Right cardiac atrium (tissue), 5 donors: ENCODE data around the gene FRMPD2. TPM values are rescaled to one million over a fixed set of nuclear protein-coding genes. Genes with fewer than 3 reads are reported as not detected.
"Not testable (repeated sequence)": the region's sequence is repeated elsewhere in the genome, so short reads cannot be mapped to it uniquely, and the experiment has no call there.

Source experiments
- ATAC-seq, 2 donors: fragments of 200-7000 bp; cut with Tn5 transposase; one replicate each; pipeline versions ENCODE4 v1.8.0 to v1.9.1; 2020; ENCODE audit warnings: moderate library complexity in 2 of 2, mild to moderate bottlenecking in 1 of 2
- DNase-seq, 3 donors: peaks; one replicate each; pipeline ENCODE4 v3.0.0-alpha.2; 2020
- H3K27ac ChIP-seq: one replicate; pipeline ENCODE4 v1.5.1; 2013; ENCODE audit warnings: mild to moderate bottlenecking, low read length, control low read depth, moderate library complexity
- H3K27me3 ChIP-seq: one replicate; pipeline ENCODE4 v1.6.1; 2013; ENCODE audit not compliant: control insufficient read depth, insufficient read depth
- H3K4me1 ChIP-seq: one replicate; pipeline ENCODE4 v1.6.1; 2013; ENCODE audit warnings: low read length; ENCODE audit not compliant: control insufficient read depth, insufficient read depth
- H3K4me3 ChIP-seq: one replicate; pipeline ENCODE4 v1.5.1; 2013; ENCODE audit warnings: low read length, control low read depth
- H3K9me3 ChIP-seq: one replicate; pipeline ENCODE4 v1.6.1; 2013; ENCODE audit warnings: low read length; ENCODE audit not compliant: control insufficient read depth
- WGBS: extraction: QIAGEN DNeasy Blood & Tissue Kit; methylation state at CpG from one replicate; pipeline ENCODE4 v1.1.7; 2013; 5-methylcytosine and 5-hydroxymethylcytosine counted together
- intact Hi-C, 4 donors: fragments of 100-400 bp; cut with DNase I; formaldehyde crosslinking; loops; one replicate each; pipeline versions ENCODE4 v1.11.0 to v1.14.0; 2022 to 2023
- polyA plus RNA-seq: library from polyadenylated mRNA; stranded (reverse); fragments of 200-250 nt; gene quantifications from one replicate; pipeline ENCODE4 v1.2.3, GENCODE V29; 2013
- total RNA-seq, 4 donors: library from RNA; stranded (reverse); fragmentation: NEBNext Ultra II Directional; extraction: Animal tissue kit (Norgen Biotek cat#: 25700); gene quantifications; one replicate each; pipeline ENCODE4 v1.2.1, GENCODE V29; 2021
- donor health status: healthy with polysubstance abuse.
- donor health status: DM: no; HTN: yes; CAD: no.
- donor health status: DM: no; HTN: no; CAD: no.
- donor health status: DM: no; HTN: yes; CAD: no; lungs with severe emphysema.
- donor health status: DM: yes; HTN: yes; CAD: no.

The FRMPD2 gene
- total and polyA plus RNA-seq, 5 donors: 1.3 to 6.5 (median 4.3) TPM

GRCh38 chr10:48110277-48110676 is 164.2 kb downstream of the FRMPD2 start:
- ATAC-seq, DNase-seq, intact Hi-C loops: not testable (repeated sequence)

More at GRCh38 chr10:48110277-48110676, 164.2 kb downstream of the FRMPD2 start:
- not testable (repeated sequence) for H3K27ac ChIP-seq, H3K4me3 ChIP-seq, H3K9me3 ChIP-seq, H3K27me3 ChIP-seq, H3K4me1 ChIP-seq
- WGBS: no CpG with 5 or more reads among the region's 3 CpGs

Other genes starting within 250 kb of the FRMPD2 start
- 10 to 100 TPM; 31.5 to 35.5 (median 34.1) TPM for gene MAPK8, start 32.0 kb upstream of the FRMPD2 start, total RNA-seq
- gene MAPK8, start 32.0 kb upstream of the FRMPD2 start, polyA plus RNA-seq: 9.4 TPM